DMS53 treated with DMSO at 0.1 percent for 48 hours (cell line): Measurements from ENCODE around the gene TRIM6.
A peak's percentile ranks its signal among the peaks of the same experiment; 100 is the strongest.
"Not testable (repeated sequence)": the region's sequence is repeated elsewhere in the genome, so short reads cannot be mapped to it uniquely, and the experiment has no call there.

ENCODE experiments used
- DNase-seq: peaks from one replicate; lab custom pipeline; 2025; ENCODE audit not compliant: unreplicated experiment; lab: John Stamatoyannopoulos, UW

The TRIM6 gene

DNA sequence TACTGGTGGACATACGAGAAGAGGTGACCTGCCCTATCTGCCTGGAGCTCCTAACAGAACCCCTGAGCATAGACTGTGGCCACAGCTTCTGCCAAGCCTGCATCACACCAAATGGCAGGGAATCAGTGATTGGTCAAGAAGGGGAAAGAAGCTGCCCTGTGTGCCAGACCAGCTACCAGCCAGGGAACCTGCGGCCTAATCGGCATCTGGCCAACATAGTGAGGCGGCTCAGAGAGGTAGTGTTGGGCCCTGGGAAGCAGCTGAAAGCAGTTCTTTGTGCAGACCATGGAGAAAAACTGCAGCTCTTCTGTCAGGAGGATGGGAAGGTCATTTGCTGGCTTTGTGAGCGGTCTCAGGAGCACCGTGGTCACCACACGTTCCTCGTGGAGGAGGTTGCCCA lies 6.9 kb downstream of the TRIM6 start:
- no peak for DNase-seq

- no peak for DNase-seq
Observed at GRCh38 chr11:5604896-5605295, 8.5 kb downstream of the TRIM6 start.

DNA sequence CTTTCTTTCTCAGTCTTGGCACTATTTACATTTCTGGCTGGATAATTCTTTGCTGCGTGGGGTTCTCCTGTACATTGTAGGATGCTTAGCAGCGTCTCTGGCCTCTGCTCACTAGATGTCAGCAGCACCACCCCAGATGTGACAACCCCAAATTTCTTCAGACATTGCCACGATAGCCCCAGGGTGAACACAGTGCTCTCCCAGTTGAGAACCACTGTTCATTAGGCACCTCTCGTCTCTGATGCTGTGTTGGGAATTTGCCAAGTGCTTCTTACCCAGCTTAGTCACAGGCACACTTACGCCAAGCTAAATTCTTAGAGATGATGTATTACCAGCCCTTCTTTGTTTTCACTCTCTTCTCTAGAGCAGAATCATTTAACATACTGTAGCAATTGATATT lies 9.4 kb downstream of the TRIM6 start:
- DNase-seq = no peak

DNA sequence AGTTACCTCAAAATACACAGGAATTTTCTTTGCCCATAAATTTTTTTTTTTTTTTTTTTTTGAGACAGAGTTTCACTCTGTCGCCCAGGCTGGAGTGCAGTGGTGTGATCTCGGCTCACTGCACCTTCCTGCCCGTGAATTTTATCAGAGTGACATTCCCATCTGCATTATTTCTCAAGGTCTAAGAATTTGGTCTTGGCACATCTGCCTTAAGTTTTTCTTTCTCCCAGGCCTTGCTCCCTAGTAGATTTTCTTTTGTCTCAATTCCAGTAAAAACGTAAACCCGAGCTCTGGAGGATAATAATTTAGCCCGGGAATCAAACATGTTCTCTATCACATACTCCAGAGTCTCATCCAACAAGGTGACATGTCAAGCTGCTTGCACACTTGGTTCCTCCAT lies 12.4 kb downstream of the TRIM6 start:
- no peak for DNase-seq

- DNase-seq = no peak
Observed at GRCh38 chr11:5610446-5610845, 14.0 kb downstream of the TRIM6 start.

DNA sequence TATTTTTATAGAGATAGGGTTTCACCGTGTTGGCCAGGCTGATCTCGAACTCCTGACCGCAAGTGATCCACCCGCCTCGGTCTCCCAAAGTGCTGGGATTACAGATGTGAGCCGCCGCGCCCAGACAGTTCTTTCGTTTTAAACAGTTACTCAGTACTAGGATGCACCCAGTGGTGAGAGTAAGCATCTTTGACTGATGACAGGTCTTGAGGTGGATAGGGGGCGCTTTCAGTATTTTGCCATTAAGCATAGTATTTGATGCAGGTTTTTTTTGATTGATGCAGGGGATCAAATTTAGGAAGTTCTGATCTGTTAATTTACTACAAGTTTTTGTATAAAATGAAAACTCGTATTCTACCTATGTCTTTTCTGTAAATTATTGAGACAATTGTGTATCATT lies 15.2 kb downstream of the TRIM6 start:
- DNase-seq = no peak

GRCh38 chr11:5618807-5619206 lies 22.4 kb downstream of the TRIM6 start:
- no peak for DNase-seq

DNA sequence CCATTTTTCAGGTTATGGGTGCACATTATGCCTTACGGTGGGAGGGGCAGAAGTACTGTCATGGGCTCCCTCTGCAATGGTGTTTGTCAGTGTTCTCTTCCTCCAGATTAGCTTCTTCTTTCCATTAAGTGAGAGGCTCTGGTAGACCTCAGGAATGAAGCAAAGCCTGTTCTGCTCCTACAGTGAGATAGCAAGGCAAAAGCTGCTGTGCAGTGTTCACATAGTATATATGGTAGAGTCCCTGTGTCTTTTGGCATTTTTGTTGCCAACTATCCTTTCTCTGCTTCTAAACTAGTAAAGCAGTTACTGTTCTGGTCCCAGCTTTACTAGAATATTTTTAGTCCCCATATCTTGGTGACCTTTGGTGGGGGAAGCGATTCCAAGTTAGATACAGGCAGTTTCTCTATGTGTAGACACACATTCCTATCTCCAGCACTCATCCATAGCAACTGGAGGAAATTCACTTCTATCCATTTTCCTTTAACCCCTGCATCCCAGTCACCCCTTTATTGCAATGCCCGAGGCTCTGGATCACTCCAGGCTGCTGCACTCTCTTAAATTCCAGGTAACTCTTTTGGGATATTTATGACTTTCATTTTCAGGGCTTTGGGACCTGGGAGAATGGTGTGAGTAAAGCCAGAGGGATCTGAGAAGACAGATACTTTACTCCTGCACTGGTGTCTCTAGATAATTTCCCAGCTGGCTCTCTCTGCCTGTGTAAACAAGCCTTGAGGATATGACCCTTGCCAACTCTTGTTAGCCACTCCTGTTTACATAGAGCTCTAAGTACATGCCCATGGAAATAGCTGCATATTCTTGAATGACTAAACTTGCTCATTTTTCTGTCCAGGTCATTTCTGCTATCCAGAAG lies 24.4 kb downstream of the TRIM6 start:
- DNase-seq = peak; percentile 87

GRCh38 chr11:5621580-5621979 lies 25.1 kb downstream of the TRIM6 start:
- no peak for DNase-seq

DNA sequence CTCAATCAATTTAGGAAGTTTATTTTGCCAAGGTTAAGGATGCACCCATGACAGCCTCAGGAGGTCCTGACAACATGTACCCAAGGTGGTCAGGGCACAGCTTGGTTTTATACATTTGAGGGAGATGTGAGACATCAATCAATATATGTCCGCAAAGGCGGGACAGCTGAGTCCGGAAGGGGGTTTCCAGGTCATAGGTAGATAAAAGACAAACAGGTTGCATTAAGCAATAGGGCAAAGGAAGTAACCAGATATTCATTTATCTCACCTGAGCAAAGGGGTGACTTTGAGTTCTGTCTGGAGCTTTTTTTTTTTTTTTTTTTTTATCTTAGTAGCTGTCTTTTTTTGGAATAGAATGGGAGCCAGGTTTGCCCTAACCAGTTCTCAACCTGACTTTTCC lies 26.4 kb downstream of the TRIM6 start:
- no peak for DNase-seq

DNA sequence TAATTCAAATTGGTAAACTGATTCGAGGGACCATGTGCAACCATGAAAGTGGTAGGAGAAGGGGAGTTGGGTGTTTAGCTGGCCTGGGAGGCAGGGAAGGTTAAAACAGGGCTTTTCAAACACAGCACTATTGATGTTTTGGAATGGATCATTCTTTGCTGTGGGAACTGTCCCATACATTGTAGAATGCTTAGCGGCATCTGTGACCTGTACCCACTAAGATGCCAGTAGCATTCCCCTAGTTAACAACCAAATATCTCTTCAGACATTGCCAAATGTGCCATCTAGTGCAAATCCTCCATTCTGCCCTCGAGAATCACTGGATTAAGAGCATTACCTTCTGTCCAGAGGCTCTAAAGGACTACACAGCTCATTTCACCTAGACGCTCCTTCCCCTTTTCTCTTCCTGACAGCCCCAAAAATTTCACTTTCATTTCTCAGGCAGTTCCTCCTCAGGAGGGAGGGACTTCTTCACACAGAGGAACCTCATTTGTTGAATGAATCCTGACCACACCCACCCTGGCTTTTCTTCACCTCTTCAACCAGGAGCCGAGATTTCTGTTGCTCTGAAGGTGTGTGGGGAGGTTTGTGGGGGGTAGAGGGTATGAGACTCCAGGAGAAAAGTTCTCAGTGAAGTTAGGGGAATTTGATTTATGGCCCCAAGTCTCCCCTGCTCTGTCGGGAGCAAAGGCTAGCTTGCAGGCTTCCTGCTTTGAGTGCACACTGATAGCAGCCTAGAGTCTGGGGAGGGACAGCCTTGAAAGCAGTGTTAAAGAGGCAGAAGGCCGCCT lies 28.2 kb downstream of the TRIM6 start, which contains the start of gene TRIM34:
TRIM34 (plus strand) TSS at position 513 of the 791 bp plus-strand sequence. CDS start 7,331 bp downstream, outside the sequence.
- DNase-seq = no peak

- no peak for DNase-seq
Observed at GRCh38 chr11:5625281-5625680, 28.8 kb downstream of the TRIM6 start.

DNA sequence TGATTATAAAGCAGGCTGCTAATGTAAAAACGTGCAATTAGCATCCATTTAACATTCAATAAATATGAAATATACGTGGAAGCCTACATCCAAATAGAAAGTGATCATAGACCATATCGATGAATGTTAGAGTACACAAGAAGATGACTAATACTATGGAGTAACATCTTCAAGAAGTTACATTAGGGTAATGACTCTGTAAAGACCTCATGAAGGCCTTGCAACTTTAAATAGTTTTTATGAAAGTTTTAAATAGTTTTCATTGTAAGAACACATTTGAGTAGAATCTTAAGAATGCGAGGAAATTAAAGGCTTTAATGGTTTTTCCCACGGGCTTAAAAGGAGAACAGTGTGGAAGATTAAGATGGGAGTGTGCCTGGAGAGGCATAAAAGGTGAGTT lies 29.8 kb downstream of the TRIM6 start:
- DNase-seq = no peak

- DNase-seq = no peak
Observed at GRCh38 chr11:5631417-5631816, 35.0 kb downstream of the TRIM6 start.

- no peak for DNase-seq
Observed at GRCh38 chr11:5631969-5632635, 35.7 kb downstream of the TRIM6 start.

- no peak for DNase-seq
Observed at GRCh38 chr11:5639953-5640352, 43.5 kb downstream of the TRIM6 start.

DNA sequence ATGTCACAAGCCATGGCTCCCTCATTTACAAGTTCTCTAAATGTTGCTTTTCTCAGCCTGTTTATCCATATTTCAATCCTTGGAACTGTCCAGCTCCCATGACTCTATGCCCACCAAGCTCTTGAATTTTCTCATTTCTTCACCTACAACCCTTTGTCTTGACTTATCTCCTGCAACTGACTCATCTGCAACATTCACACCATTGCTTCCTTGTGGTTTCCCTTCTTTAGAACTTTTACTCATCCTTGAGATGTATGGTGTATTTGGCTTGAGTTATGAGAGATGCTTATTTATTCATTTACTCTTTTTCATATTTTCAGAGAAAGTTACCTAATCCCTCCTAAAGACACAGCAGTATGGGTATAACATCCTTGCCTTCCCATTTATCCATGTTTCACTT lies 47.1 kb downstream of the TRIM6 start:
- no peak for DNase-seq

GRCh38 chr11:5646139-5646538 lies 49.7 kb downstream of the TRIM6 start:
- no peak for DNase-seq

GRCh38 chr11:5655474-5655873 lies 59.0 kb downstream of the TRIM6 start:
- no peak for DNase-seq

GRCh38 chr11:5656956-5657355 lies 60.5 kb downstream of the TRIM6 start:
- DNase-seq = not testable (repeated sequence)

DNA sequence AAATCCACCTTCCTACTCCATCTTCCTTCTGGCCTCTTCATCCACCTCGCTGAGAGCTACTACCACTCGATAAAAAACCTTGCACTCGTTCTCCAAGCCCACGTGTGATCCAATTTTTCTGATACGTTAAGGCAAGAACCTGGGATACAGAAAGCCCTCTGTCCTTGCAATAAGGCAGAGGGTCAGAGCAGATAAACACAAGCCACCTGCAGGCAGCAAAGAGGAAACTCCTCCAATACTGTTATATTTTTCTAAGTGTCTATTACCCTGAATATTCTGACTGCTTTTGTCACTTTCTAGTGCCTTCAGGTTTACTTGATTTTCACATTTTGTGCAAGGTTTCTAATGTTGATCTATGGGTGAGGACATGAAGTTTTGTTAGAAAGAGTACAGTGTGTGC lies 61.9 kb downstream of the TRIM6 start:
- no peak for DNase-seq
